HG03103 (cell line): Measurements from ENCODE around the gene JUP.
"Not testable (repeated sequence)": the region's sequence is repeated elsewhere in the genome, so short reads cannot be mapped to it uniquely, and the experiment has no call there.

Experiments
- ATAC-seq: cut with Tn5 transposase; IDR thresholded peaks from one replicate; pipeline ENCODE4 v1.9.1; 2021; ENCODE audit warnings: low read depth; ENCODE audit not compliant: unreplicated experiment

JUP gene

GRCh38 chr17:41782142-41782541 is 4.4 kb downstream of the JUP start:
- ATAC-seq = no peak

- ATAC-seq = no peak
Measured at GRCh38 chr17:41781404-41782110, 5.0 kb downstream of the JUP start.

- ATAC-seq = no peak
Measured at GRCh38 chr17:41779954-41780353, 6.6 kb downstream of the JUP start.

GRCh38 chr17:41777574-41778188 is 8.8 kb downstream of the JUP start:
- ATAC-seq = no peak

GRCh38 chr17:41777157-41777573 is 9.3 kb downstream of the JUP start:
- no peak for ATAC-seq

GRCh38 chr17:41776262-41776900 is 10.1 kb downstream of the JUP start:
- ATAC-seq = not testable (repeated sequence)

GRCh38 chr17:41775394-41776226 is 10.9 kb downstream of the JUP start:
- ATAC-seq = no peak

GRCh38 chr17:41773731-41774193 is 12.7 kb downstream of the JUP start:
- no peak for ATAC-seq

- ATAC-seq = no peak
Measured at GRCh38 chr17:41773190-41773588, 13.3 kb downstream of the JUP start.

GRCh38 chr17:41772586-41773189 is 13.8 kb downstream of the JUP start:
- ATAC-seq = no peak

GRCh38 chr17:41772218-41772585 is 14.3 kb downstream of the JUP start:
- no peak for ATAC-seq

GRCh38 chr17:41771389-41772206 is 14.9 kb downstream of the JUP start:
- no peak for ATAC-seq

GRCh38 chr17:41769985-41770384 is 16.5 kb downstream of the JUP start:
- no peak for ATAC-seq

- ATAC-seq = no peak
Measured at GRCh38 chr17:41769346-41769862, 17.1 kb downstream of the JUP start.

- ATAC-seq = no peak
Measured at GRCh38 chr17:41768682-41769288, 17.7 kb downstream of the JUP start.

- ATAC-seq = no peak
Measured at GRCh38 chr17:41767324-41768042, 19.0 kb downstream of the JUP start.

- no peak for ATAC-seq
Measured at GRCh38 chr17:41766135-41766534, 20.4 kb downstream of the JUP start.

GRCh38 chr17:41763327-41763726 is 23.2 kb downstream of the JUP start:
- no peak for ATAC-seq
